Omental fat pad (tissue), 4 donors: ENCODE data around the gene GNB5. TPM values are rescaled to one million over a fixed set of nuclear protein-coding genes. Genes with fewer than 3 reads are reported as not detected.

Experiments
- ATAC-seq: fragments of 150-250 bp; one replicate; pipeline ENCODE4 v1.9.1; 2016; ENCODE audit warnings: mild to moderate bottlenecking, moderate library complexity; ENCODE audit not compliant: low FRiP score
- DNase-seq: peaks from one replicate; pipeline ENCODE4 v3.0.0-alpha.2; 2019; ENCODE audit warnings: low spot score
- total RNA-seq, 4 donors: library from RNA; depleted of rRNA; stranded (reverse); fragments of >200 nt; gene quantifications; one replicate each; pipeline ENCODE4 v1.1.0, GENCODE V29; 2016
- TF ChIP-seq, protein P1 (sequence below), 3 donors: fragments of 450-650 bp; IDR thresholded peaks; one replicate each; pipeline ENCODE4 v1.5.1; 2016 to 2017; ENCODE audit warnings: antibody characterized with exemption in 3 of 3, mild to moderate bottlenecking in 3 of 3, moderate library complexity in 2 of 3

The GNB5 gene
- total RNA-seq, 4 donors from 2014 or later, result 17.2 to 27.1 (median 19.3) TPM

DNA sequence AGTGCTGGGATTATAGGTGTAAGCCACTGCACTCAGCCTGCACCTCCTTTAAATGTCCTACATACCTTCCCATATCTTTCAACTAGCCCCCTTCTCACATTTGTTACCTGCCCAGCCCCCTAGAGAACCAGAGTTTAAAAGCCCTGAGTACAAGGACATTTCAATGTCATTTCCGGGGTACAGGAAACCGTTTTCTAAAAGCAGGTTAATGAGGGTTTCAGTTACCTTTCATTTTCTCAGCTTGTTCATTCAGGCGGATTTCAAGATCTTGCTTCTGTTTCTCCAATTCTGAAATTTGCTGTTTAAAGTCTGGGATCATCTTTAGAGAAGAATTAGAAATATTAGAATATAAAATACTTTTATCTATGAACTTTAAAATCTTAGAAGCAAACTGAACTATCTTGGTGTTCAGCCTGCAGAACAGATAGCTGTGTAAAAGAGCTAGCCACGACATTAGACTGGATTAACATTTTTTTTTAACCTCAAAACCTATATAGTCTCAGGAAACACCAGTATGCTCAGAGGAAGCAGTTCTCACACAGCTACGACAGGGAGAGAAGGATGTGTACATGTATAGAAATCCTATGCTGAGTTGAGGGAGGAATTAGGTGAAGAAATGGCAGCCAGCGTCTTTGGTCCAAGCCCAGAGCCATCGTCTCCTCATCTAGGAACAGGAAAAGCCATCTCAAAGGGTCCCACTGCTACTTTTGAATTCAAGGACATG, 29.9 kb upstream of the GNB5 start:
- no peak for ATAC-seq
- DNase-seq, result no peak
- TF ChIP-seq, protein P1, sequence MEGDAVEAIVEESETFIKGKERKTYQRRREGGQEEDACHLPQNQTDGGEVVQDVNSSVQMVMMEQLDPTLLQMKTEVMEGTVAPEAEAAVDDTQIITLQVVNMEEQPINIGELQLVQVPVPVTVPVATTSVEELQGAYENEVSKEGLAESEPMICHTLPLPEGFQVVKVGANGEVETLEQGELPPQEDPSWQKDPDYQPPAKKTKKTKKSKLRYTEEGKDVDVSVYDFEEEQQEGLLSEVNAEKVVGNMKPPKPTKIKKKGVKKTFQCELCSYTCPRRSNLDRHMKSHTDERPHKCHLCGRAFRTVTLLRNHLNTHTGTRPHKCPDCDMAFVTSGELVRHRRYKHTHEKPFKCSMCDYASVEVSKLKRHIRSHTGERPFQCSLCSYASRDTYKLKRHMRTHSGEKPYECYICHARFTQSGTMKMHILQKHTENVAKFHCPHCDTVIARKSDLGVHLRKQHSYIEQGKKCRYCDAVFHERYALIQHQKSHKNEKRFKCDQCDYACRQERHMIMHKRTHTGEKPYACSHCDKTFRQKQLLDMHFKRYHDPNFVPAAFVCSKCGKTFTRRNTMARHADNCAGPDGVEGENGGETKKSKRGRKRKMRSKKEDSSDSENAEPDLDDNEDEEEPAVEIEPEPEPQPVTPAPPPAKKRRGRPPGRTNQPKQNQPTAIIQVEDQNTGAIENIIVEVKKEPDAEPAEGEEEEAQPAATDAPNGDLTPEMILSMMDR (IDR thresholded peaks at IDR 0.05), result no peak

DNA sequence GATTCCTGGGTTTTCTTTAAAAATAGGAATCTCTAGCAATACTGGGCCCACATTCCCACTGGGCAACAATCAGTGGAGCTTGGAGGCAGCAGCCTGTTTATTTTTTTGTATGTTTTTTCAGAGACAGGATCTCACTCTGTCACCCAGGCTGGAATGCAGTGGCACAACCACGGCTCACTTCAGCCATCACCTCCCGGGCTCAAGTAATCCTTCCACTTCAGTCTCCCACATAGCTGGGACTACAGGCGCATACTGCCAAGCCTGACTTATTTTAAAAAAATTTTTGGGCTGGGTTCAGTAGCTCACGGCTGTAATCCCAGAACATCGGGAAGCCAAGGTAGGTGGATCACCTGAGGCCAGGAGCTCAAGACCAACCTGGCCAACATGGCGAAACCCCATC, 29.1 kb upstream of the GNB5 start:
- TF ChIP-seq, protein P1 (IDR thresholded peaks at IDR 0.05), result no peak
- ATAC-seq (no peak), DNase-seq (no peak)

DNA sequence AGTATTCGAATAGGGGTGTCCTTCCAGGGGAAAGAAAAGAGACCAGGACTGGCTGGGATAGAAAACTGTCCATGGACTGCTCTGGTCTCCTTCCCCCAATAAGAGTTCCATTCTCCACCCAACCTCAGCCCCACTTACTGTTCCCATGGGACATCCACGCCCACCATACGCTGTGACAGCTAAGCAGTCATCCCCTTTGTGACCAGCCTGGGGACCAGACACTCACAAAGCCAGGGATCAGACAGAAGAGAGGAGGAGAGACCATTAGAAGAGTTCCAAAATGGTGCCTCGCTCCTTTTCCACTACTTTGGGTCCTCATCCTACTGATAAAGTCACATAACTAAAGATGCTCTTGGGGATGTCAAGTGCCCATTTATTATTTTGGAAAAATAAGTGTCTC, 27.6 kb upstream of the GNB5 start:
- TF ChIP-seq, protein P1 (IDR thresholded peaks at IDR 0.05), result no peak
- ATAC-seq (no peak), DNase-seq (no peak)

DNA sequence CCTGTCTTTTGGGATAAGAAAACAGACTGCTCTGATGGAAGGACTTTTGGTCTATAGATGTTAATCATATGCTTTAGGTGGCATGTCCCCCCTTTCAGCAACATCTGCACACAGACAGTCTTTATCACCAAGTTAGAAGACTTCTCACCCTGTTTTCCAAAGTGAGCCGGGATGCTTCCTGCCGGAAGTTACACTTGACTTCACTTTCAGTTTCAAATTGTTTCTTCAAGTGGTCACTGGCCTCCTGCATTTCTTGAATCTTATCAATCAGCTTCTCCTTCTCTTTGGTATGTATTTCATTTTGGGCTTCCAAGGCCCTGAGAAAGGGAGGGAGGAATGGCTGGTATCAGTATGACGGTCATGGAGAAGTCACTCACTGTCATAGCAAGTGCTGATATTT, 27.2 kb upstream of the GNB5 start:
- ATAC-seq (no peak), DNase-seq (no peak)
- TF ChIP-seq, protein P1 (IDR thresholded peaks at IDR 0.05), result no peak

DNA sequence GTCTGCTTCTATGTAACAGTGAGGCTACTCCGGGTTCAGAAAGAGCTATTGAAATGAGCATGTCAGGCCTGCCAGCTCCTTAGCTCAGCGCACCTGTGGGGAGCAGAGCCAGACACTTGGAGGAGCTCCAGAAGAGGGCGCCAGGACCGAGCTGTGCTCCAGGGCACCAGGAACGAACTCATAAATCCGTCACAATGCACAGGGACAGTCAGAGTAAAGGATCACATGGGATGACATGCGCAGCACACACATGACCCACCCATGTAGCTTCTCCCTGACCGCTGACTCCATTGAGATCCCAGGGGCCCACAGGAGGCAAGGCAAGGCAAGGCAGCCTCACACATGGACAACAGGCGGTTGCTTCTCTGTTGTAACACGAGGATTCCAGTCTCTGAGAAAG, 26.0 kb upstream of the GNB5 start:
- ATAC-seq (no peak), DNase-seq (no peak)
- TF ChIP-seq, protein P1 (IDR thresholded peaks at IDR 0.05), result no peak

DNA sequence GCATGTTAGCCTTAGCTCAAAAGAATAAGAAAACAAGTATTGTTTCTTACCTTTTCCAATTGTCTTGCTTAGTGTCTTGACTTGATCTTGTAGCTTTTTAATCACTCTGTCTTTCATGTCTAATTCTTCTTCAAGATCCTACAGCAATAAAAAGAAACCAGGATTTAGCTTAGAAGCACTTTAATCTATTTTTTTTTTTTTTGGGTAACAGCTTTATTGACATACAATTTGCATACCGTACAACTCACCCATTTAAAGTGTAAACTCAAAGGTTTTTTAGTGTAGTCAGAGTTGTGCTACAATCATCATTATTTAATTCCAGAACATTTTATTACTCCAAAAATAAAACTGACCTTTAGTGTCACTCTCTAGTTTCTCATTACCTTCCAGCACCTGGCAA, 23.4 kb upstream of the GNB5 start:
- ATAC-seq (no peak), DNase-seq (no peak)
- TF ChIP-seq, protein P1 (IDR thresholded peaks at IDR 0.05), result no peak

DNA sequence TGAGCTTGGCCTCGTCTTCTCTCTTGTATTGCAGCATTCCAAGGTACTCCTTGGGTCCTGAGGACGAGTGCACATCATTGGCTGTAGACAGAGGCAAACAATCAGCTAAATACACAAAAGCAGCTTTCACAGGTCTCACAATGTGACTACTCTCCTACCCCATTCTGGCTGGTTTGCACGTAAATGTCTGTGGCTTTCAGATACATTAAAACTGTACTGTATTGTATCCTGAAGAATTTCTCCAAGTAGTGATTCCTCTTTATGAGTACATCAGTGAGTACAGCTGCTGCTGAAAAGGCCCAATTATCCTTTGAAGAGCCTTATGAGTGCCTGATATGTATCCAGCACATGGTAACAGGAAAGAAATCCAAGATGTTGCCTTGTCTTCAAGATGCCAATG, 22.0 kb upstream of the GNB5 start:
- no peak for DNase-seq
- TF ChIP-seq, protein P1 (IDR thresholded peaks at IDR 0.05), result no peak
- ATAC-seq, result no peak
